Left renal pelvis (tissue), 4 donors: Measurements from ENCODE around the gene HSD17B8. TPM values are rescaled to one million over a fixed set of nuclear protein-coding genes. Genes with fewer than 3 reads are reported as not detected.

ENCODE experiments used
- DNase-seq, 4 donors: peaks; one replicate each; pipeline ENCODE4 v3.0.0-alpha.2; 2013; ENCODE audit warnings: low read depth in 4 of 4, low spot score in 3 of 4
- polyA plus RNA-seq, 4 donors: library from polyadenylated mRNA; unstranded; fragments of 120-200 nt; gene quantifications; one replicate each; pipeline ENCODE4 v1.2.1, GENCODE V29; 2013; ENCODE audit not compliant: insufficient read length in 4 of 4

The HSD17B8 gene
- polyA plus RNA-seq, 4 donors, result 10.7 to 29.1 (median 22.2) TPM

- no peak for DNase-seq
Observed at GRCh38 chr6:33190504-33191107, 13.8 kb upstream of the HSD17B8 start.

- no peak for DNase-seq
Observed at GRCh38 chr6:33191383-33192104, 12.9 kb upstream of the HSD17B8 start.

- no peak for DNase-seq
Observed at GRCh38 chr6:33192105-33192646, 12.3 kb upstream of the HSD17B8 start, which contains the start of gene COL11A2. Gene COL11A2, minus strand, starts transcription at chr6:33192467. Its CDS starts 227 bp downstream, at chr6:33192240.

GRCh38 chr6:33192671-33193602 lies 11.5 kb upstream of the HSD17B8 start:
- no peak for DNase-seq

- DNase-seq, result no peak
Observed at GRCh38 chr6:33193619-33194018, 10.8 kb upstream of the HSD17B8 start.

- no peak for DNase-seq
Observed at GRCh38 chr6:33194431-33194979, 9.9 kb upstream of the HSD17B8 start.

GRCh38 chr6:33195304-33196165 lies 8.9 kb upstream of the HSD17B8 start:
- no peak for DNase-seq

- DNase-seq, result no peak
Observed at GRCh38 chr6:33197431-33198048, 6.9 kb upstream of the HSD17B8 start.

- DNase-seq, result no peak
Observed at GRCh38 chr6:33198159-33198852, 6.1 kb upstream of the HSD17B8 start.

- no peak for DNase-seq
Observed at GRCh38 chr6:33198853-33199436, 5.5 kb upstream of the HSD17B8 start.

- DNase-seq, result peak in 1 of 4 donors; percentile 48
Observed at GRCh38 chr6:33199687-33200218, 4.7 kb upstream of the HSD17B8 start.

- DNase-seq, result peak; percentile 99 to 100 (median 100)
Observed at GRCh38 chr6:33200219-33201146, 4.0 kb upstream of the HSD17B8 start, which contains the start of the genes RXRB and SLC39A7. Gene RXRB, minus strand, starts transcription at chr6:33200665. Its CDS starts 189 bp downstream, at chr6:33200476. Gene SLC39A7, plus strand, starts transcription at chr6:33200867. Its CDS starts 379 bp downstream, at chr6:33201246.

- DNase-seq, result no peak
Observed at GRCh38 chr6:33201147-33201545, 3.3 kb upstream of the HSD17B8 start.

- no peak for DNase-seq
Observed at GRCh38 chr6:33201935-33202334, 2.5 kb upstream of the HSD17B8 start.

- no peak for DNase-seq
Observed at GRCh38 chr6:33202799-33203198, 1.7 kb upstream of the HSD17B8 start.

- DNase-seq, result no peak
Observed at GRCh38 chr6:33203443-33204164, 851 bp upstream of the HSD17B8 start.
